ENCODE results near the gene CHCHD4.

GRCh38 chr3:14137004-14137403 is 12.3 kb upstream of the CHCHD4 start:
- TF ChIP-seq NANOG (IDR thresholded peaks at IDR 0.05; ENCODE audit: insufficient read depth, low read depth, low read length, poor library complexity, severe bottlenecking) (no peak), CTCF (IDR thresholded peaks at IDR 0.05; ENCODE audit: control extremely low read depth in 1 of 3, insufficient read depth in 1 of 3, low read depth in 1 of 3, low read length in 3 of 3) (no peak), TAF1 (IDR thresholded peaks at IDR 0.05; ENCODE audit: low read depth, low read length) (no peak), ATF2 (IDR thresholded peaks at IDR 0.05; ENCODE audit: low read length) (no peak), MAX (IDR thresholded peaks at IDR 0.05) (no peak), EZH2 (IDR thresholded peaks at IDR 0.05; ENCODE audit: low read depth, low read length, severe bottlenecking) (no peak)

Data from H1 (cell line).